Measurements from ENCODE around the gene SPRING1. TPM values are rescaled to one million over a fixed set of nuclear protein-coding genes. Genes with fewer than 3 reads are reported as not detected.
A peak's percentile ranks its signal among the peaks of the same experiment; 100 is the strongest.

Gene SPRING1
- total RNA-seq = 10 to 100 TPM; 55.5 to 62.1 TPM

GRCh38 chr12:116737774-116738657 lies at the start of gene SPRING1, which contains the start of gene RNFT2:
Gene SPRING1, minus strand, starts transcription at chr12:116738069. Its CDS starts 169 bp downstream, at chr12:116737900.
Gene RNFT2, plus strand, starts transcription at chr12:116738315. Its CDS starts 2,183 bp downstream, at chr12:116740498.
- H3K4me3 ChIP-seq = peak within 1 kb of the TSS; percentile 71
- TF ChIP-seq, protein P1, sequence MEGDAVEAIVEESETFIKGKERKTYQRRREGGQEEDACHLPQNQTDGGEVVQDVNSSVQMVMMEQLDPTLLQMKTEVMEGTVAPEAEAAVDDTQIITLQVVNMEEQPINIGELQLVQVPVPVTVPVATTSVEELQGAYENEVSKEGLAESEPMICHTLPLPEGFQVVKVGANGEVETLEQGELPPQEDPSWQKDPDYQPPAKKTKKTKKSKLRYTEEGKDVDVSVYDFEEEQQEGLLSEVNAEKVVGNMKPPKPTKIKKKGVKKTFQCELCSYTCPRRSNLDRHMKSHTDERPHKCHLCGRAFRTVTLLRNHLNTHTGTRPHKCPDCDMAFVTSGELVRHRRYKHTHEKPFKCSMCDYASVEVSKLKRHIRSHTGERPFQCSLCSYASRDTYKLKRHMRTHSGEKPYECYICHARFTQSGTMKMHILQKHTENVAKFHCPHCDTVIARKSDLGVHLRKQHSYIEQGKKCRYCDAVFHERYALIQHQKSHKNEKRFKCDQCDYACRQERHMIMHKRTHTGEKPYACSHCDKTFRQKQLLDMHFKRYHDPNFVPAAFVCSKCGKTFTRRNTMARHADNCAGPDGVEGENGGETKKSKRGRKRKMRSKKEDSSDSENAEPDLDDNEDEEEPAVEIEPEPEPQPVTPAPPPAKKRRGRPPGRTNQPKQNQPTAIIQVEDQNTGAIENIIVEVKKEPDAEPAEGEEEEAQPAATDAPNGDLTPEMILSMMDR (IDR thresholded peaks at IDR 0.05) = no peak
- H3K9ac ChIP-seq (ENCODE audit: low read depth in 2 of 2, low read length in 2 of 2) = peak within 1 kb of the TSS; percentile 88 to 94
- peak within 1 kb of the TSS; percentile 58 for H3K27ac ChIP-seq
- no peaks in the 10 kb centered on the region for H3K27me3 ChIP-seq
- no peaks in the 10 kb centered on the region for H3K9me3 ChIP-seq
- peak; percentile 100 for DNase-seq
- H3K36me3 ChIP-seq = no peaks in the 10 kb centered on the region
- no peaks in the 10 kb centered on the region for H3K4me1 ChIP-seq
- intact Hi-C loops (cut with DNase I) = no loop called here

- no peak overlapping the region for H3K9ac ChIP-seq (ENCODE audit: low read depth in 2 of 2, low read length in 2 of 2)
- no peak overlapping the region for H3K27ac ChIP-seq
- H3K36me3 ChIP-seq = no peaks in the 10 kb centered on the region
- H3K4me1 ChIP-seq = no peaks in the 10 kb centered on the region
- no peak for DNase-seq
- H3K9me3 ChIP-seq = no peaks in the 10 kb centered on the region
- intact Hi-C loops (cut with DNase I) = no loop called here
- H3K4me3 ChIP-seq = no peak overlapping the region
- TF ChIP-seq, protein P1 (IDR thresholded peaks at IDR 0.05) = no peak
- no peaks in the 10 kb centered on the region for H3K27me3 ChIP-seq
These were observed 46.4 kb upstream of the SPRING1 start for GRCh38 chr12:116784238-116784612.

GRCh38 chr12:116783525-116784237 lies 45.8 kb upstream of the SPRING1 start:
- TF ChIP-seq, protein P1 (IDR thresholded peaks at IDR 0.05) = no peak
- no peak overlapping the region for H3K9ac ChIP-seq (ENCODE audit: low read depth in 2 of 2, low read length in 2 of 2)
- no peaks in the 10 kb centered on the region for H3K36me3 ChIP-seq
- H3K27ac ChIP-seq = no peak overlapping the region
- no peak overlapping the region for H3K4me3 ChIP-seq
- intact Hi-C loops (cut with DNase I) = no loop called here
- no peaks in the 10 kb centered on the region for H3K9me3 ChIP-seq
- no peaks in the 10 kb centered on the region for H3K27me3 ChIP-seq
- no peaks in the 10 kb centered on the region for H3K4me1 ChIP-seq
- DNase-seq = no peak

DNA sequence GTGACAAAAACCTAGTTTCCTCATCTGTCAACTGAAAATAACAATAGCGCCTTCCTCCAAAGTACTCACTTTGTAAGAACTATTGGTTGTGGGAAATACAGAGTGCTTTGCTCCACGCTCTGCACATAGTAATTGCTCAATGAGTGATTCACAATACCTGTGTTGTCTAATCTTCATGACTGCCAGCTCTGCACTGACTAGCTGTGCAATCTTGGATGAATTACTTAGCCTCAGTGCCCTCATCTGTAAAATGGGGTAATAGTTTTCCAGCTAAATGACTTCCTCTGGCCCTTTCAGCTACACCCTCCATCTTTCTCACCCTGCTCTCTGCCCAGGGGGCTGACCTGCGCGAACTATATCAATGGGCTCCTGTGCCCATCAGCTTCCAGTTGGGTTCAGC lies 43.1 kb upstream of the SPRING1 start:
- DNase-seq = no peak
- Histone ChIP-seq H3K4me3 (no peak overlapping the region), H3K27me3 (no peaks in the 10 kb centered on the region), H3K36me3 (no peaks in the 10 kb centered on the region), H3K27ac (no peak overlapping the region), H3K4me1 (no peaks in the 10 kb centered on the region), H3K9ac (ENCODE audit: low read depth in 2 of 2, low read length in 2 of 2) (no peak overlapping the region), H3K9me3 (no peaks in the 10 kb centered on the region)
- intact Hi-C loops (cut with DNase I) = no loop called here
- TF ChIP-seq, protein P1 (IDR thresholded peaks at IDR 0.05) = no peak

DNA sequence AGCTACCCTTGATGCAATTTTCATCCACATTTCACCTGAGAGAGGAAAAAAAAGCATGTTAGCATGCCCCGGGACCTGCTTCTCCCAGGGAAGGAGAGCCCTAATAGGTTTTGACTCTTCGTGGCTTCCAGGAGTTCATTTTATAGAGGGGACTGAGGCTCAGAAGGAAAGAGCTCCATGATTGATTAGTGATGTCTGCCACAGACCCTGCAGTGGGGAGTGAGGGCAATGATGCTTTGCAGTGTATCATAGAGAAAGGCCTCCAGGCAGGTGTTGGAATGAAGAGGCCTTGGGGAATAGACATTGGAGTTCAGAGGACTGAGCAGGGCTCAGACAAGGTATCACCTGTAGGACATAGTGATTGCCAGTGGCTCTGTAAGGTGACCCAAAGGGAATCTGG lies 41.7 kb upstream of the SPRING1 start:
- Histone ChIP-seq H3K27ac (no peak overlapping the region), H3K9me3 (no peaks in the 10 kb centered on the region), H3K27me3 (no peaks in the 10 kb centered on the region), H3K36me3 (no peaks in the 10 kb centered on the region), H3K9ac (ENCODE audit: low read depth in 2 of 2, low read length in 2 of 2) (no peak overlapping the region), H3K4me1 (no peaks in the 10 kb centered on the region), H3K4me3 (no peak overlapping the region)
- DNase-seq = no peak
- TF ChIP-seq, protein P1 (IDR thresholded peaks at IDR 0.05) = no peak
- intact Hi-C loops (cut with DNase I) = no loop called here
